ENCODE measurements around the gene KCNJ5.

The KCNJ5 gene

GRCh38 chr11:128889657-128890213 is 1.4 kb upstream of the KCNJ5 start:
- no peak for TF ChIP-seq CTCF (IDR thresholded peaks at IDR 0.05; ENCODE audit: unreplicated experiment in 3 of 3)
- Mint-ChIP-seq H3K9me3 (no peaks in the 10 kb centered on the region), H3K36me3 (ENCODE audit: low read depth) (no peaks in the 10 kb centered on the region), H3K4me3 (peak overlapping the region in 2 of 3 experiments; percentile 57 to 87), H3K4me1 (no peaks in the 10 kb centered on the region), H3K27me3 (ENCODE audit: low read depth) (peaks cover 86% of the 10 kb centered on the region), H3K27ac (no peak overlapping the region)

- Mint-ChIP-seq H3K4me3 (peak overlapping the region in 2 of 3 experiments; percentile 57 to 87), H3K36me3 (ENCODE audit: low read depth) (no peaks in the 10 kb centered on the region), H3K4me1 (no peaks in the 10 kb centered on the region), H3K27ac (no peak overlapping the region), H3K9me3 (no peaks in the 10 kb centered on the region), H3K27me3 (ENCODE audit: low read depth) (peaks cover 84% of the 10 kb centered on the region)
- TF ChIP-seq CTCF (IDR thresholded peaks at IDR 0.05; ENCODE audit: unreplicated experiment in 3 of 3): no peak
These were observed 977 bp upstream of the KCNJ5 start for GRCh38 chr11:128890216-128890542.

GRCh38 chr11:128891913-128892398 is 800 bp downstream of the KCNJ5 start:
- Mint-ChIP-seq H3K4me1 (no peaks in the 10 kb centered on the region), H3K4me3 (peak overlapping the region; percentile 59 to 87 (median 65)), H3K27me3 (ENCODE audit: low read depth) (peaks cover 78% of the 10 kb centered on the region), H3K27ac (no peak overlapping the region), H3K9me3 (no peaks in the 10 kb centered on the region), H3K36me3 (ENCODE audit: low read depth) (no peaks in the 10 kb centered on the region)
- no peak for TF ChIP-seq CTCF (IDR thresholded peaks at IDR 0.05; ENCODE audit: unreplicated experiment in 3 of 3)

GRCh38 chr11:128892866-128893565 is 1.9 kb downstream of the KCNJ5 start:
- TF ChIP-seq CTCF (IDR thresholded peaks at IDR 0.05; ENCODE audit: unreplicated experiment in 3 of 3): no peak
- Mint-ChIP-seq H3K27ac (no peak overlapping the region), H3K36me3 (ENCODE audit: low read depth) (no peaks in the 10 kb centered on the region), H3K27me3 (ENCODE audit: low read depth) (peaks cover 67% of the 10 kb centered on the region), H3K4me1 (no peaks in the 10 kb centered on the region), H3K9me3 (no peaks in the 10 kb centered on the region), H3K4me3 (peak overlapping the region; percentile 1 to 46 (median 42))

- H3K4me3 Mint-ChIP-seq: no peak overlapping the region
- no peaks in the 10 kb centered on the region for H3K36me3 Mint-ChIP-seq (ENCODE audit: low read depth)
- H3K27me3 Mint-ChIP-seq (ENCODE audit: low read depth): peaks cover 68% of the 10 kb centered on the region
- no peak overlapping the region for H3K27ac Mint-ChIP-seq
- H3K9me3 Mint-ChIP-seq: no peaks in the 10 kb centered on the region
- no peak for TF ChIP-seq CTCF (IDR thresholded peaks at IDR 0.05; ENCODE audit: unreplicated experiment in 3 of 3)
- no peaks in the 10 kb centered on the region for H3K4me1 Mint-ChIP-seq
These were observed 2.6 kb downstream of the KCNJ5 start for GRCh38 chr11:128893578-128894285.
